HAP-1 (cell line): ENCODE results near the gene PTPN4.

Experiments
- DNase-seq, 2 experiments: peaks; one replicate each; pipeline ENCODE4 v3.0.0-alpha.2; 2016 to 2020; ENCODE audit warnings: low spot score in 2 of 2
- H3K27me3 ChIP-seq: fragments of 250-450 bp; sonication (Bioruptor Pico); 2 replicates; pipeline ENCODE4 v1.5.1; 2020; ENCODE audit warnings: low read depth, mild to moderate bottlenecking, moderate library complexity
- H3K36me3 ChIP-seq: fragments of 250-450 bp; sonication (Bioruptor Pico); replicated peaks from 2 replicates; pipeline ENCODE4 v1.5.1; 2020; ENCODE audit warnings: mild to moderate bottlenecking
- H3K4me1 ChIP-seq: fragments of 250-450 bp; sonication (Bioruptor Pico); 2 replicates; pipeline ENCODE4 v1.5.1; 2020; ENCODE audit warnings: mild to moderate bottlenecking
- H3K4me3 ChIP-seq: fragments of 250-450 bp; sonication (Bioruptor Pico); 2 replicates; pipeline ENCODE4 v1.5.1; 2020; ENCODE audit warnings: mild to moderate bottlenecking, moderate library complexity
- H3K9me3 ChIP-seq: fragments of 250-450 bp; sonication (Bioruptor Pico); 2 replicates; pipeline ENCODE4 v1.5.1; 2020; ENCODE audit warnings: mild to moderate bottlenecking, moderate library complexity
- in situ Hi-C: fragments of 300-500 bp; cut with MboI; formaldehyde crosslinking; loops from 3 replicates; pipeline ENCODE4 v1.14.3; 2020; ENCODE audit warnings: low sequenced_read_pairs, inconsistent platforms, mixed read lengths

The PTPN4 gene

GRCh38 chr2:119723186-119723585 is 36.5 kb upstream of the PTPN4 start:
- Histone ChIP-seq H3K4me3 (no peak overlapping the region), H3K27me3 (peaks cover 1% of the 10 kb centered on the region; the same call in 1 of the 2 replicates), H3K4me1 (no peaks in the 10 kb centered on the region), H3K9me3 (no peaks in the 10 kb centered on the region), H3K36me3 (no peaks in the 10 kb centered on the region)
- in situ Hi-C loops: no loop called here
- no peak for DNase-seq

- H3K4me1 ChIP-seq: no peaks in the 10 kb centered on the region
- in situ Hi-C loops: no loop called here
- DNase-seq: no peak
- peaks cover 2% of the 10 kb centered on the region; the same call in 1 of the 2 replicates for H3K27me3 ChIP-seq
- H3K4me3 ChIP-seq: no peak overlapping the region
- H3K9me3 ChIP-seq: no peaks in the 10 kb centered on the region
- H3K36me3 ChIP-seq: no peaks in the 10 kb centered on the region
Observed at GRCh38 chr2:119723784-119724467, 35.8 kb upstream of the PTPN4 start.

GRCh38 chr2:119724656-119725485 is 34.9 kb upstream of the PTPN4 start:
- no peak overlapping the region for H3K4me3 ChIP-seq
- H3K27me3 ChIP-seq: peaks cover 2% of the 10 kb centered on the region; the same call in 1 of the 2 replicates
- in situ Hi-C loops: no loop called here
- DNase-seq: no peak
- no peaks in the 10 kb centered on the region for H3K9me3 ChIP-seq
- H3K36me3 ChIP-seq: no peaks in the 10 kb centered on the region
- H3K4me1 ChIP-seq: no peaks in the 10 kb centered on the region

GRCh38 chr2:119727493-119727892 is 32.2 kb upstream of the PTPN4 start:
- Histone ChIP-seq H3K9me3 (no peaks in the 10 kb centered on the region), H3K4me1 (no peaks in the 10 kb centered on the region), H3K4me3 (no peak overlapping the region), H3K27me3 (peaks cover 2% of the 10 kb centered on the region; the same call in 1 of the 2 replicates), H3K36me3 (no peaks in the 10 kb centered on the region)
- DNase-seq: no peak
- in situ Hi-C loops: no loop called here

- no peaks in the 10 kb centered on the region for H3K4me1 ChIP-seq
- no peak overlapping the region for H3K4me3 ChIP-seq
- in situ Hi-C loops: no loop called here
- no peak for DNase-seq
- H3K27me3 ChIP-seq: peaks cover 2% of the 10 kb centered on the region; the same call in 1 of the 2 replicates
- no peaks in the 10 kb centered on the region for H3K36me3 ChIP-seq
- no peaks in the 10 kb centered on the region for H3K9me3 ChIP-seq
Observed at GRCh38 chr2:119728421-119728820, 31.3 kb upstream of the PTPN4 start.

- H3K4me1 ChIP-seq: no peaks in the 10 kb centered on the region
- H3K9me3 ChIP-seq: no peaks in the 10 kb centered on the region
- no peak for DNase-seq
- no peak overlapping the region for H3K4me3 ChIP-seq
- in situ Hi-C loops: no loop called here
- H3K27me3 ChIP-seq: peaks cover 2% of the 10 kb centered on the region; the same call in 1 of the 2 replicates
- no peaks in the 10 kb centered on the region for H3K36me3 ChIP-seq
Observed at GRCh38 chr2:119730671-119731177, 29.0 kb upstream of the PTPN4 start.

GRCh38 chr2:119731983-119732382 is 27.7 kb upstream of the PTPN4 start:
- H3K4me3 ChIP-seq: no peak overlapping the region
- in situ Hi-C loops: no loop called here
- H3K9me3 ChIP-seq: no peaks in the 10 kb centered on the region
- DNase-seq: no peak
- peaks cover 2% of the 10 kb centered on the region; the same call in 1 of the 2 replicates for H3K27me3 ChIP-seq
- H3K4me1 ChIP-seq: no peaks in the 10 kb centered on the region
- no peaks in the 10 kb centered on the region for H3K36me3 ChIP-seq

GRCh38 chr2:119732601-119733164 is 27.0 kb upstream of the PTPN4 start:
- DNase-seq: no peak
- peaks cover 2% of the 10 kb centered on the region; the same call in 1 of the 2 replicates for H3K27me3 ChIP-seq
- H3K4me1 ChIP-seq: no peaks in the 10 kb centered on the region
- in situ Hi-C loops: no loop called here
- H3K36me3 ChIP-seq: no peaks in the 10 kb centered on the region
- no peak overlapping the region for H3K4me3 ChIP-seq
- H3K9me3 ChIP-seq: no peaks in the 10 kb centered on the region

- Histone ChIP-seq H3K27me3 (no peaks in the 10 kb centered on the region; the same call in 1 of the 2 replicates), H3K4me3 (no peak overlapping the region), H3K9me3 (no peaks in the 10 kb centered on the region), H3K4me1 (no peaks in the 10 kb centered on the region), H3K36me3 (no peaks in the 10 kb centered on the region)
- DNase-seq: no peak
- in situ Hi-C loops: no loop called here
Observed at GRCh38 chr2:119734047-119734446, 25.7 kb upstream of the PTPN4 start.

GRCh38 chr2:119735565-119735964 is 24.2 kb upstream of the PTPN4 start:
- in situ Hi-C loops: no loop called here
- no peak for DNase-seq
- no peaks in the 10 kb centered on the region for H3K9me3 ChIP-seq
- H3K4me1 ChIP-seq: no peaks in the 10 kb centered on the region
- H3K36me3 ChIP-seq: no peaks in the 10 kb centered on the region
- no peaks in the 10 kb centered on the region; the same call in 1 of the 2 replicates for H3K27me3 ChIP-seq
- no peak overlapping the region for H3K4me3 ChIP-seq

- no peak for DNase-seq
- Histone ChIP-seq H3K9me3 (no peaks in the 10 kb centered on the region), H3K36me3 (no peaks in the 10 kb centered on the region), H3K4me1 (no peaks in the 10 kb centered on the region), H3K27me3 (no peaks in the 10 kb centered on the region; the same call in 1 of the 2 replicates), H3K4me3 (no peak overlapping the region)
- in situ Hi-C loops: no loop called here
Observed at GRCh38 chr2:119736021-119736420, 23.7 kb upstream of the PTPN4 start.

- H3K27me3 ChIP-seq: peaks cover 2% of the 10 kb centered on the region
- in situ Hi-C loops: no loop called here
- H3K4me3 ChIP-seq: no peak overlapping the region
- H3K36me3 ChIP-seq: no peaks in the 10 kb centered on the region
- no peaks in the 10 kb centered on the region for H3K4me1 ChIP-seq
- DNase-seq: no peak
- H3K9me3 ChIP-seq: no peaks in the 10 kb centered on the region
Observed at GRCh38 chr2:119739580-119740255, 20.0 kb upstream of the PTPN4 start.

- Histone ChIP-seq H3K27me3 (peaks cover 11% of the 10 kb centered on the region), H3K4me1 (no peaks in the 10 kb centered on the region), H3K4me3 (no peak overlapping the region), H3K36me3 (no peaks in the 10 kb centered on the region), H3K9me3 (no peaks in the 10 kb centered on the region)
- DNase-seq: no peak
- in situ Hi-C loops: no loop called here
Observed at GRCh38 chr2:119741001-119741400, 18.7 kb upstream of the PTPN4 start.
